GM13976 (cell line): ENCODE results near the gene SPPL2A.
A peak's percentile ranks its signal among the peaks of the same experiment; 100 is the strongest.
"Not testable (repeated sequence)": the region's sequence is repeated elsewhere in the genome, so short reads cannot be mapped to it uniquely, and the experiment has no call there.

ENCODE experiments used
- DNase-seq: peaks from one replicate; pipeline ENCODE4 v3.0.0; 2012; ENCODE audit warnings: low spot score
- CTCF ChIP-seq: IDR thresholded peaks from 2 replicates; pipeline ENCODE4 v1.5.1; 2012; ENCODE audit warnings: borderline replicate concordance, mild to moderate bottlenecking; ENCODE audit not compliant: insufficient read depth; ENCODE audit errors: extremely low read depth, missing control alignments, control extremely low read depth
- in situ Hi-C: fragments of 300-500 bp; cut with MboI; formaldehyde crosslinking; loops from one replicate; pipeline ENCODE4 v1.12.0; 2022; ENCODE audit warnings: low sequenced_read_pairs, mixed read lengths, inconsistent platforms; ENCODE audit not compliant: unreplicated experiment

Gene SPPL2A

GRCh38 chr15:50702762-50703334 is 62.7 kb downstream of the SPPL2A start:
- no peak for DNase-seq
- in situ Hi-C loops: no loop called here
- no peak for TF ChIP-seq CTCF

- TF ChIP-seq CTCF: no peak
- DNase-seq: no peak
- in situ Hi-C loops: no loop called here
Measured at GRCh38 chr15:50698101-50698500, 67.4 kb downstream of the SPPL2A start.

- no peak for TF ChIP-seq CTCF
- no peak for DNase-seq
- in situ Hi-C loops: no loop called here
Measured at GRCh38 chr15:50697109-50697797, 68.3 kb downstream of the SPPL2A start.

GRCh38 chr15:50694634-50695165 is 70.8 kb downstream of the SPPL2A start:
- in situ Hi-C loops, DNase-seq: not testable (repeated sequence)

GRCh38 chr15:50687302-50687902 is 78.1 kb downstream of the SPPL2A start:
- DNase-seq: no peak
- in situ Hi-C loops: loop anchor here (10.0 kb wide), 1 partner anchor 197 kb away; no protein-coding TSS in a partner anchor
- no peak for TF ChIP-seq CTCF

GRCh38 chr15:50686469-50687301 is 78.8 kb downstream of the SPPL2A start, which contains the start of gene TRPM7:
Gene TRPM7 (minus strand): TSS chr15:50686797. CDS start chr15:50686533, 264 bp downstream.
- peak; percentile 93 for DNase-seq
- in situ Hi-C loops: loop anchor here (10.0 kb wide), 1 partner anchor 198 kb away; no protein-coding TSS in a partner anchor
- TF ChIP-seq CTCF: no peak
